HL-60 (cell line): ENCODE results near the gene GOLPH3.

Experiments used
- DNase-seq, 2 experiments: peaks; one replicate each; pipeline ENCODE4 v3.0.0-alpha.2; 2010 to 2020; ENCODE audit warnings: low read depth in 1 of 2, low spot score in 1 of 2
- H3K27ac ChIP-seq: fragments of 250-450 bp; sonication (Bioruptor Pico); replicated peaks from 2 replicates; pipeline ENCODE4 v1.5.1; 2020; ENCODE audit warnings: mild to moderate bottlenecking, moderate library complexity
- H3K27me3 ChIP-seq: fragments of 250-450 bp; sonication (Bioruptor Pico); 2 replicates; pipeline ENCODE4 v1.5.1; 2021; ENCODE audit warnings: mild to moderate bottlenecking, moderate library complexity; ENCODE audit not compliant: insufficient read depth, poor library complexity, severe bottlenecking
- H3K4me3 ChIP-seq: replicated peaks from 2 replicates; pipeline ENCODE4 v1.5.1; 2011; ENCODE audit warnings: mild to moderate bottlenecking, control low read depth, low read length; ENCODE audit not compliant: insufficient read depth
- CTCF ChIP-seq: IDR thresholded peaks from one replicate; pipeline ENCODE4 v1.5.1; 2011; ENCODE audit warnings: low read length, control low read depth, inconsistent platforms; ENCODE audit not compliant: insufficient read depth
- GABPA ChIP-seq: IDR thresholded peaks from 2 replicates; pipeline ENCODE4 v1.6.1; 2012; ENCODE audit warnings: low read depth
- POLR2AphosphoS5 ChIP-seq: IDR thresholded peaks from 2 replicates; pipeline ENCODE4 v1.6.1; 2012; ENCODE audit warnings: low read depth
- SPI1 ChIP-seq: IDR thresholded peaks from 2 replicates; pipeline ENCODE4 v1.6.1; 2012; ENCODE audit warnings: low read depth, mild to moderate bottlenecking, borderline replicate concordance
- TF ChIP-seq, protein P1 (sequence below): IDR thresholded peaks from 2 replicates; pipeline ENCODE4 v1.6.1; 2012; ENCODE audit warnings: low read depth; ENCODE audit not compliant: insufficient replicate concordance

GOLPH3 gene

DNA sequence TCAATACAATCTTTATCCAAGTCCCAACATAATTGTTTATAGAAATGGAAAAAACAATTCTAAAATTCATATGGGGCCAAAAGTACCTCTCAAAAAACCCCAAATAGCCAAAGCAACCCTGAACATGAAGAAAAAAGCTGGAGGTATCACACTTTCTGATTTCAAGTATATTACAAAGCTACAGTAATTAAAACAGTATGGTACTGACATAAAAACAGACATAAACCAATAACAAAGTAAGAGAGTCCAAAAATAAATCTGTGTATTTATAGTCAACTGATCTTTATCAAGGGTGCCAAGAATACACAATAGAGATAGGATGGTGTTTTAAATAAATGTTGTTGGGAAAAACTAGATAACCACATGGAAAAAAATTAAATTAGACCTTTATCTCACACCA, 13.6 kb upstream of the GOLPH3 start:
- no peak for DNase-seq
- Histone ChIP-seq H3K27me3 (no peaks in the 10 kb centered on the region), H3K4me3 (no peak overlapping the region), H3K27ac (no peak overlapping the region)
- TF ChIP-seq GABPA (no peak), SPI1 (no peak), POLR2AphosphoS5 (no peak), CTCF (no peak)
- TF ChIP-seq, protein P1, sequence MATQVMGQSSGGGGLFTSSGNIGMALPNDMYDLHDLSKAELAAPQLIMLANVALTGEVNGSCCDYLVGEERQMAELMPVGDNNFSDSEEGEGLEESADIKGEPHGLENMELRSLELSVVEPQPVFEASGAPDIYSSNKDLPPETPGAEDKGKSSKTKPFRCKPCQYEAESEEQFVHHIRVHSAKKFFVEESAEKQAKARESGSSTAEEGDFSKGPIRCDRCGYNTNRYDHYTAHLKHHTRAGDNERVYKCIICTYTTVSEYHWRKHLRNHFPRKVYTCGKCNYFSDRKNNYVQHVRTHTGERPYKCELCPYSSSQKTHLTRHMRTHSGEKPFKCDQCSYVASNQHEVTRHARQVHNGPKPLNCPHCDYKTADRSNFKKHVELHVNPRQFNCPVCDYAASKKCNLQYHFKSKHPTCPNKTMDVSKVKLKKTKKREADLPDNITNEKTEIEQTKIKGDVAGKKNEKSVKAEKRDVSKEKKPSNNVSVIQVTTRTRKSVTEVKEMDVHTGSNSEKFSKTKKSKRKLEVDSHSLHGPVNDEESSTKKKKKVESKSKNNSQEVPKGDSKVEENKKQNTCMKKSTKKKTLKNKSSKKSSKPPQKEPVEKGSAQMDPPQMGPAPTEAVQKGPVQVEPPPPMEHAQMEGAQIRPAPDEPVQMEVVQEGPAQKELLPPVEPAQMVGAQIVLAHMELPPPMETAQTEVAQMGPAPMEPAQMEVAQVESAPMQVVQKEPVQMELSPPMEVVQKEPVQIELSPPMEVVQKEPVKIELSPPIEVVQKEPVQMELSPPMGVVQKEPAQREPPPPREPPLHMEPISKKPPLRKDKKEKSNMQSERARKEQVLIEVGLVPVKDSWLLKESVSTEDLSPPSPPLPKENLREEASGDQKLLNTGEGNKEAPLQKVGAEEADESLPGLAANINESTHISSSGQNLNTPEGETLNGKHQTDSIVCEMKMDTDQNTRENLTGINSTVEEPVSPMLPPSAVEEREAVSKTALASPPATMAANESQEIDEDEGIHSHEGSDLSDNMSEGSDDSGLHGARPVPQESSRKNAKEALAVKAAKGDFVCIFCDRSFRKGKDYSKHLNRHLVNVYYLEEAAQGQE: no peak

DNA sequence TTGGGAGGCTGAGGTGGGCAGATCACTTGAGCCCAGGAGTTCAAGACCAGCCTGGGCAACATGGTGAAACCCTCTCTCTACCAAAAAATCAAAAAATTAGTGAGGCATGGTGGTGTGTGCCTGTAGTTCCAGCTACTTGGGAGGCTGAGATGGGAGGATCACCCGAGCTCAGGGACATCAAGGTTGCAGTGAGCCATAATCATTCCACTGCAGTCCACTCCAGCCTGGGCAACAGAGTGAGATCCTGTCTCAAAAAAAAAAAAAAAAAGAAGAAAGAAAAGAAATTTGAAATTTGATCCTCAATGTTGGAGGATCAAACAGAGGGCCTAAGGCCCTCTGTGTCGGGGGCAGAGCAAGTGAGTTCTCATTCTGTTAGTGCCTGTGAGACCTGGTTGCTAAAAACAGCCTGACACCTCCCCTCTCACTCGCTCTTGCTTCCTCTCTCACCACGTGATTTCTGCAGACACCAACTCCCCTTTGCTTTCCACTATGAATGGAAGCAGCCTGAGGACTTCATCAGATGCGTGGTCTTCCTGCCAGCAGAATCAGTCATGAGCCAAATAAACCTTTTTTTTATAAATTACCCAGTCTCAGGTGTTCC, 8.4 kb upstream of the GOLPH3 start:
- no peaks in the 10 kb centered on the region for H3K27me3 ChIP-seq
- no peak for TF ChIP-seq CTCF
- TF ChIP-seq POLR2AphosphoS5: no peak
- TF ChIP-seq, protein P1: no peak
- TF ChIP-seq SPI1: no peak
- TF ChIP-seq GABPA: no peak
- DNase-seq: peak in 1 of 2 experiments; percentile 52
- H3K4me3 ChIP-seq: no peak overlapping the region
- no peak overlapping the region for H3K27ac ChIP-seq

DNA sequence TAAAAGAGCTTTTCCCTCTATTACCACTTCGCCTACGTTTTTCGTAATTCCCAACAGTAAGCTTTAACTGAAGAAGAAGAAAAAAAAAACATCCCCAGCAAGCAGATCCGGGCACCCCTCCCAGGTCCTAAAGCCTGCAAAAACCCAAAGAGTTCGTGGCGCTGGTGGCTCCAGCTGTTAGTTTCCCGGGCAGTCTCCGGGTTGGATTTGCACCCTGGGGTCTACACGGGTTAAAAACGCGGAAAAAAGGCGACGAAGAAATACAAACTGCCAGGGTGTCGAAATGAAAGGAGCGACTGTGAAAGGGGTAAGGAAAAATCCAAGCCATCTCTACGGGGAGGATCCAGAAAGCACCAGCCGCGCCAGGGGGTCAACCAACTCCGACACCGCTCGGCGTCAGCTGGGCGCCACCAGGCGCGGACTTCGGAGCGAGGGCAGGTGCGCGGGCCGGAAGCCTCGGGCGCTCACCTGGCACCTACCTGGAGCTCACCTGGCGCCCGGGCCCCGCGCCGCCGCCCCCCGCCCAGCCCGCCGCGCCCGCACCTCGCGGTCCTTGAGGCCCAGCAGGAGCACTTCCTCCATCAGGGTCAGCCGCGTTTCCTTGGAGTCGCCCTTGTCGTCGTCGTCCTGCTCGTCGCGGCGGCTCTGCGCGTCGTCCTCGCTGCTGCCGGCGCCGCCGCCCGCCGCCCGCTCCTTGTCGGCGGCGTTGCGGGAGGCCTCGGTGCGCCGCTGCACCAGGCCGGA, 680 bp downstream of the GOLPH3 start:
- peak in 1 of 2 experiments; percentile 66 for DNase-seq
- TF ChIP-seq, protein P1: no peak
- TF ChIP-seq SPI1: peak; percentile 45; the same call in 1 of the 2 replicates
- Histone ChIP-seq H3K27ac (peak overlapping the region; percentile 97), H3K4me3 (peak overlapping the region; percentile 69), H3K27me3 (no peaks in the 10 kb centered on the region)
